C4-2B (cell line): ENCODE results near the gene TRIP4.

Source experiments
- H3K27ac ChIP-seq: fragments of 450-650 bp; 2 replicates; pipeline ENCODE4 v1.5.1; 2017
- ZFX ChIP-seq: fragments of 450-650 bp; IDR thresholded peaks from 2 replicates; pipeline ENCODE4 v1.6.1; 2017
- TF ChIP-seq, protein P1 (sequence below): fragments of 450-650 bp; conservative IDR thresholded peaks from 2 replicates; pipeline ENCODE4 v1.5.1; 2017; ENCODE audit warnings: mild to moderate bottlenecking

Gene TRIP4

DNA sequence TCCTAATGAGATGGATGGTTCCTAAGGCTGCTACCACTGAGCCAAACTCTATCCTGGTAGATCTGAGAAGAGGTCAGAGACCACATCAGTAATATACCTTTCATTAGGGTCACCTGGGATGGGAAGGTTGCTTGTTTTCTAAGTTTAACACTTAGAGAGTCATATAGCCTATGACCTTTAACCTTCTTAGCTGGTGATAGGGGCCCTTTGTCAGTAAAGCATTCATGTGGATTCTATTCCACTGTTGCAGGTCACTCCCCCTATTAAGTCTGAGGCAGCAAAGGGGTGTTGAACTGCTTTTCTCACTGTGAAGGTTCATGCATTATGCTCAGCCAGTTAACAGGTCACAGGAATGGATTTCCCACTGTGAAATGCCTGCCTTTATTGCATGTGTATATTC, 66.6 kb downstream of the TRIP4 start:
- no peak overlapping the region for H3K27ac ChIP-seq
- TF ChIP-seq ZFX: no peak
- TF ChIP-seq, protein P1, sequence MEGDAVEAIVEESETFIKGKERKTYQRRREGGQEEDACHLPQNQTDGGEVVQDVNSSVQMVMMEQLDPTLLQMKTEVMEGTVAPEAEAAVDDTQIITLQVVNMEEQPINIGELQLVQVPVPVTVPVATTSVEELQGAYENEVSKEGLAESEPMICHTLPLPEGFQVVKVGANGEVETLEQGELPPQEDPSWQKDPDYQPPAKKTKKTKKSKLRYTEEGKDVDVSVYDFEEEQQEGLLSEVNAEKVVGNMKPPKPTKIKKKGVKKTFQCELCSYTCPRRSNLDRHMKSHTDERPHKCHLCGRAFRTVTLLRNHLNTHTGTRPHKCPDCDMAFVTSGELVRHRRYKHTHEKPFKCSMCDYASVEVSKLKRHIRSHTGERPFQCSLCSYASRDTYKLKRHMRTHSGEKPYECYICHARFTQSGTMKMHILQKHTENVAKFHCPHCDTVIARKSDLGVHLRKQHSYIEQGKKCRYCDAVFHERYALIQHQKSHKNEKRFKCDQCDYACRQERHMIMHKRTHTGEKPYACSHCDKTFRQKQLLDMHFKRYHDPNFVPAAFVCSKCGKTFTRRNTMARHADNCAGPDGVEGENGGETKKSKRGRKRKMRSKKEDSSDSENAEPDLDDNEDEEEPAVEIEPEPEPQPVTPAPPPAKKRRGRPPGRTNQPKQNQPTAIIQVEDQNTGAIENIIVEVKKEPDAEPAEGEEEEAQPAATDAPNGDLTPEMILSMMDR: no peak

DNA sequence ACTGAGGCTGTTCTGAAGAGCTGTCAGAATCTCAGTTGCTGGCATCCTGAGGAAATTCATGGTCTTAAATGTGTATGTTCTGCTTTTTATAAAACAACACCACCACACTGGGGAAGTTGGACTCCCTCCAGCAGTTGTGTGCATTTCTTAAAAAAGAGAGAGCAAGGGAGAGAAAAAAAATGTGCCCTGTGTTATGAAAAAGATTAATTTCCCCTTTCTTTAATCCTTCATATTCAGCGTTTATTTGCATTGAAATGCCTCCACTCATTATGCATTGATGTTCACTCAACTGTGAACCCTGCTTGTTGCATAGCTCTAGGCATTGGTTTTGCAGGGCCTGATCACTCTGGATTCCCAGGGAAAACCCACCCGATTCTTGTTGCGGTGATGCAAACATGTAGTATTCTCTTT, 68.3 kb downstream of the TRIP4 start:
- TF ChIP-seq ZFX: no peak
- TF ChIP-seq, protein P1: no peak
- no peak overlapping the region for H3K27ac ChIP-seq

DNA sequence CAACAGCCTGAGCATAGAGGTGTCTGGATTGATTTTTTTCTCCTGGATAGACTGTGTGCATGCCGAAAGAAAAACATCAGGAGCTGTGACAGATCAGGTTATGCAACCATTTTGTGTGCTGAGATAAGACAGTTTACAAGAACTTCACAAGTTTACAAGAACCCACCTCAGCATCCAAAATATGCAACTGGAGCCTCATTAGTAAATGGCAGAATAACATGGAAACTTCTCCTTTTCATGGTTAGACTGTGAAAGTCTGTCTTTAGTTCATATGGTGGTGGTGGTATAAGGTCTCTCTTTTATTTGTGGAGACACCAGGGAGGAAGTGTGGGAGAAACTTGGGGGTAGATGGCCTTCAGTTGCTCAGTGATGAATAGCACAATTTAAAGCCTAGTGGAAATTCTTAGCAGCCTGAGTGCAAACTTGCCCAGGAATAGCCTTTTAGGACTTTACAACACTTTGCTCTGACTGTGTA, 69.0 kb downstream of the TRIP4 start:
- no peak overlapping the region for H3K27ac ChIP-seq
- TF ChIP-seq ZFX: no peak

DNA sequence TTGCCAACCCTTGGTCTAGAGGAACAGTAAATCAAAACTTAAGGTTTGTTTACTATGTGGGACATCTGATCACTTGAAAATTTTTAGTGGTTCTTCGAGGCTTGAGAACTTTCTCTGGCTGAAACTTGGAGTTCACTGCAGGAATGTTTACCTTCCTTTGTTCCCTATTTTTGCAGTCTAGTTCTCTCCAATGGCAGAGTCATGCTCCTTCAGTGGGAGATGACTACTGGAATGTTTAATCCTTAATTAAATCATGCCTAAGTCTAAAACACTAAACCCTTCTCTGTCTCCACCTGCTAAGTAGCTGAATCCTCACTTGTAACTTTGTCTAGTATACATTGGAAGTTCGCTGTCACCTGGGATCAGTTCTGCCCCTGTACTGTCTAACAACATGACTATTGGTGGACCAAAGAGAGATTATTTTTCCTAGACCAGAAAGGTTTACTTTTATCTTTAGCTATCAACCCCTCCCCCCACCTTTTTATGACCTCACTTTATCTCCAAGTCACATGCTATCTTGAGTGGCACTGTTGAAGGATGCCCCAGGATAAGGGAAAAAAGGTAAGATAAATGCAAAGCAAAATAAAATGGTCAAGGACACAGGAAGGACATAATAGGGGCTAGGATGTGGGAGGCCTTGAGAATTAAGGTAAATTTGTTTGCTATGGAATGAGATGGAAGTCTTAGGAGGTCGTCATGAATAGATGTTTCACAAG, 71.6 kb downstream of the TRIP4 start:
- TF ChIP-seq, protein P1: no peak
- no peak for TF ChIP-seq ZFX
- no peak overlapping the region for H3K27ac ChIP-seq

DNA sequence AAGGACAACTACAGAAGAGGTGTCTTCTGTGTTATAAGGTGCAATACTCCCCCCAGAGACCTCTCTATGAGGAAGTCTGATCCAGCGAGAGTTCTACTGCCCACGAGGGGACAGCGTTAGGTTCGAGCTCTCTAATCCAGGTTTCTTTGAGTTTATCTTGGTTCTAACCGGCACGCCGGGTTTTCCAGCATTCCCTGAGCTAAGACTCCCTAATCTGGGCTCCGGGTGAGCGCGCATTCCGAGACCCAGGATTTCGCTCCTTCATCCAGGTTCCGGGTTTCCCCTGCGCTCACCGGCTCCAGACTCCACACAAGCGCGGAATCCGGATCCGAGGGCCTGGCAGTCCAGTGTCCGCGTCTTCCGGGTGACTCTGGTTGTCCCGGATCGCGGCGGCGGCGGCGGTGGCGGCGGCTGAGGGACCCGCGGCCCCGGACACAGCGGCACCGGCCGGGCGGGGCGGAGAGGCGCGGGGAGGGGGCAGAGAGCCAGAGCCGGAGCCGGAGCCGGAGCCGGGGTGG, 72.6 kb downstream of the TRIP4 start, which contains the start of gene ZNF609:
TSS of gene ZNF609 (plus strand) at position 373 of the 518 bp plus-strand sequence. CDS start 38,842 bp downstream, outside the sequence.
- TF ChIP-seq, protein P1: no peak
- no peak for TF ChIP-seq ZFX
- peak within 1 kb of the TSS; percentile 84 for H3K27ac ChIP-seq

DNA sequence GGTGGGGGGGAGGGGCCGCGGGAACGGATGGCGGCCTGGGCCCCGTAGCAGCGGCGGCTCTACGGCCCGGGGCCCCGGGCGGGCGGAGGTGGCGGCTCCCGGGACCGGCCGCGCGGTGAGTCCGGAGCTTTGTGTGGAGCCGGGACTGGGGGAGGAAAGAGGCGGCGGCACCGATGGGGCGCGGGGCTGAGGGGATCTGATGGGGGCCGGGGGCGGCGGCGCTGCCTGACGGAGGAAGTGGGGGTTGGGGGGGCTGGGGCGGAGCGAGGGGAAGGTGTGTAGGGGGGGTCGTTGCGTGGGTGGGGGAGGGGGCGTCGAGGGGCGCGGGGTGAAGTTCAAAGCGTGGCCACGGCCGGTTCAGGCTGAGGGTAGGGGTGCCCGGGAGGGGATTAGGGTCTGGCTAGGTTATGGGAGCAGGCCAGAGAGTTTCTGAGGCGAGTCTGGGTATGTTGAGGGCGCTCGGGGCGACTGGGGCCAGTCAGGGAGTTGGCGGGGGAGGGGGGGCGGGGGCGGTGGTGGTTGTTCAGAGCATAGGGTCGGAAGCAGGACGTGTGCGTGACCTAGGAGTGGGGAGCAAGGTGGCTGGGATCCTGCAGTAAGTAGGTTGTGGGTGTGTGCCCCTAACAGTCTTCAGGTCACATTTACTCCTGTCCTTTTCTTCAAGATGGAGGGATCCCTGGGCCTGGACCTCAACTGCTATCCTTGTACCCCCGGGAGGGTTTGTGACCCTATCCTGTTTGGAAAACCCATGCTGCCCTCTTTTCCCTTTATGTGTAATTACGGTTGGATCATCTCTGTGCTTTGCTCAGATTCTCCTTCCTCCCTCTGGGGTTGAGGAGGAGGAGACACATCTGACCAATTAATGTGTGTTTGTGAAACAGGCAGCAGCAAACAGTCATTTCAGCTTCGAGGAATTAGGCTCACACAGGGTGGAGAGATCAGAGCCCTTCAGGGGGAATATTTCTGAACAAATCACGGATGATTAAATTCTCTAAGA, 73.4 kb downstream of the TRIP4 start:
- H3K27ac ChIP-seq: peak overlapping the region; percentile 84
- TF ChIP-seq, protein P1: no peak
- no peak; the same call in 1 of the 2 replicates for TF ChIP-seq ZFX

DNA sequence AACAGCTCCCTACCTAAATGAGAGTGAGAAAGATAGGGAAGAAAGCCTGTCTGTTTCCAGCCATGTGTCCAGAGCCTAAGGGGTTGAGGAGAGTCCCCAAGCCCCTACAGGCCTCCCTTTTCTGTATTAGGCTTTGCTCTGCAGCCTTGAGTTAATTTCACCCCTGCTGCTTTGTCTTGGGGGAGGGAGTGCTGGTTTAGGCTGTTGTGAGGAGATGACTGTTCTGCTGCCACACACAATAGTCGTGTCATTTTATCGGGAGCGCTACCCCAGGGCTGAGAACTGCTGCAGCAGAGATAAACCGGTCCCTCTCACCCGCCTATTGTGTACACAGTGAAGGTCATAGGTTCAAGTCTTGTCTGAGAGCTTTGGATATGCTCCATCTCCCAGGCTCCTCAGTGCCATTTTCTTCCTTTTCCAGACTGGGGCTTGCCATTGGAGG, 74.1 kb downstream of the TRIP4 start:
- TF ChIP-seq ZFX: no peak
- TF ChIP-seq, protein P1: no peak

More for the DNA sequence above, 74.1 kb downstream of the TRIP4 start:
- peak overlapping the region; percentile 84 for H3K27ac ChIP-seq
